BLaER1 (cell line): Measurements from ENCODE around the gene IFT57.
A peak's percentile ranks its signal among the peaks of the same experiment; 100 is the strongest.

Source experiments
- H3K27ac ChIP-seq: shearing (Covaris generic); formaldehyde crosslinking; 2 replicates; pipeline ENCODE4 v1.8.1; 2022
- H3K27me3 ChIP-seq: shearing (Covaris generic); formaldehyde crosslinking; 2 replicates; pipeline ENCODE4 v1.8.1; 2022
- H3K36me3 ChIP-seq: shearing (Covaris generic); formaldehyde crosslinking; 2 replicates; pipeline ENCODE4 v1.8.1; 2022
- H3K4me1 ChIP-seq: shearing (Covaris generic); formaldehyde crosslinking; 2 replicates; pipeline ENCODE4 v1.8.1; 2022
- H3K4me2 ChIP-seq: shearing (Covaris generic); formaldehyde crosslinking; 2 replicates; pipeline ENCODE4 v1.8.1; 2022
- H3K4me3 ChIP-seq: shearing (Covaris generic); formaldehyde crosslinking; 2 replicates; pipeline ENCODE4 v1.8.1; 2022
- H3K9ac ChIP-seq: shearing (Covaris generic); formaldehyde crosslinking; 2 replicates; pipeline ENCODE4 v1.8.1; 2022
- H3K9me3 ChIP-seq: shearing (Covaris generic); formaldehyde crosslinking; 2 replicates; pipeline ENCODE4 v1.8.1; 2022
- H4K20me1 ChIP-seq: shearing (Covaris generic); formaldehyde crosslinking; 2 replicates; pipeline ENCODE4 v1.8.1; 2022
- Cebpa-rat ChIP-seq: shearing (Covaris generic); IDR thresholded peaks from 2 replicates; pipeline ENCODE4 v1.8.1; 2022

Gene IFT57

DNA sequence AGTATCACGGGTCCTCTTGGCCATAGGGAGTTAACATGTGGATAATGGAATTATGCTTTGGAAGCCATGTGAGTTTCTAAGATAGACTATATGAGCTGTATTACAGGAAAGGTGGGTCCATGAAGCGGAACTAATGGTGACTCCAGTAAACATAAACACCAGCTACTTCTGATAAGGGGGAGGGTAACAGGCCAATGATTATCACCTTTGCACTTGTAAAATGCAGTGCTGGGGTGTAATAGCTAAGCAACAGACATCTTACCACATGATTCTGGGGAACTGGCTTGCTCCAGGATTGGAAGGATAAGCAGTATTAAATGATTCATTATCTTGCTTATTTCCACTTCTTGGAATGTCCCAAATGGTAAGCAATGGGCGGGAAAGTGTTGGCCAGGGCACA, 70.0 kb downstream of the IFT57 start:
- Histone ChIP-seq H3K9ac (no peak overlapping the region), H3K4me2 (no peak overlapping the region), H3K27me3 (no peaks in the 10 kb centered on the region), H3K36me3 (no peaks in the 10 kb centered on the region), H3K4me3 (no peak overlapping the region), H3K27ac (no peak overlapping the region), H4K20me1 (no peaks in the 10 kb centered on the region), H3K4me1 (0 out of 2 replicates have a peak, but pooled peaks cover 4% of the 10 kb centered on the region), H3K9me3 (no peaks in the 10 kb centered on the region)
- TF ChIP-seq Cebpa-rat: no peak

DNA sequence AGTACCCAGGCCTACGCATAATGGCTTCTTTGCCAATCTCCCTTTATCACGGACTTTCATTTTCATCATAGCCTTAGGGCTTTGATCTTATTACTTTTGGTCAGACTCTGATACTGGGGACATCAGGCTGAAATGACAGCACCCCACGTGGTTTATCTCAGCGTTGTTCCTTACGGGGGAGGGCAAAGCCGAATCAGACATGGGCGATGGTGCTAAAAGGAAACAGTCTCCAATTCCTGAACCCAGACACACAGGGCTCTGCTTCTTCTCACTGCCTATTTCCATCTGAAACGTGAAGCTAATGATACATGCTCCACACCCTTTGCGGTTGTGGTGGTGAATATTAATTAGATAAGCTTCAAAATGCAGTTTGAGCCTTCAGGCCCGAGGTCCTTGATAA, 72.0 kb downstream of the IFT57 start:
- Histone ChIP-seq H3K9me3 (peaks cover 18% of the 10 kb centered on the region), H3K36me3 (0 out of 2 replicates have a peak, but pooled peaks cover 3% of the 10 kb centered on the region), H3K4me2 (no peak overlapping the region), H3K9ac (no peak overlapping the region), H3K4me3 (no peak overlapping the region), H3K27ac (no peak overlapping the region), H3K27me3 (no peaks in the 10 kb centered on the region), H3K4me1 (0 out of 2 replicates have a peak, but pooled peaks cover 4% of the 10 kb centered on the region), H4K20me1 (no peaks in the 10 kb centered on the region)
- no peak for TF ChIP-seq Cebpa-rat

DNA sequence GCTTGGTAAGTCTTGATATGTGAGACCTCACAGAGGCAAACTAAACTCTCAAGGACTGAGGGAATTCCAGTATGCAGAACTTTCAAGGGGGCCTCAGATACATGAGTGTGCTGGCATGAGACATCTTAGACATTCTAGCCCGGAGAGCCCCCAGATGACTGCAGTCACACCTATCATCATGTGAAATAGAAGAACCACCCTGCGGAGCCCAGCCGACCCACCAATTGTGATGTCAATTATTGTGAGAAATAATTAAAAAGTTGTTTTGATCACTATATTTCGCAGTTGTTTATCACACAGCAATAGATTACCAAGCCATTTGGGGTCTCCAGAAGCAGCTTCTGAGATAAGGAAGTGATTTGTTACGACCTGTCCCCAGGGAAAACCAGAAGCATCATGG, 76.1 kb downstream of the IFT57 start:
- no peak for TF ChIP-seq Cebpa-rat
- Histone ChIP-seq H3K27me3 (no peaks in the 10 kb centered on the region), H3K9ac (no peak overlapping the region), H3K27ac (no peak overlapping the region), H3K4me3 (no peak overlapping the region), H4K20me1 (no peaks in the 10 kb centered on the region), H3K4me2 (no peak overlapping the region), H3K9me3 (peaks cover 20% of the 10 kb centered on the region), H3K36me3 (0 out of 2 replicates have a peak, but pooled peaks cover 3% of the 10 kb centered on the region), H3K4me1 (no peaks in the 10 kb centered on the region)

DNA sequence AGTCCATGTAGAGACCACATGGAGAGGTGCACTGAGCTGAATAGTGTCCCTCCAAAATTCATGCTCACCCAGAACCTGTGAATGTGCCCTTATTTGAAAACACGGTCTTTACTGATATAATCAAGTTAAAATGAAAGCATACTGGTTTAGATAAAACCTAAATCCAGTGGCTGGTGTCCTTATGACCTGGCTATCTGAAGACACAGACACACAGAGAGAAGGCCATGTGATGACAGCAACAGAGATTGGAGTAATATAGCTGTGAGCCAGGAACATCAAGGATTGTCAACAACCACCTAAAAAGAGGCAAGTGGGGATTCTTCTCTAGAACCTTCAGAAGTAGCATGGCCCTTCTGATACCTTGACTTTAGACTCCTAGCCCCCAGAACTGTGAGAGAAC, 76.6 kb downstream of the IFT57 start:
- no peak for TF ChIP-seq Cebpa-rat

GRCh38 chr3:108137460-108137814, 84.8 kb downstream of the IFT57 start:
- Histone ChIP-seq H3K4me1 (peaks cover 34% of the 10 kb centered on the region), H4K20me1 (no peaks in the 10 kb centered on the region), H3K36me3 (peaks cover 12% of the 10 kb centered on the region), H3K4me2 (no peak overlapping the region), H3K27ac (no peak overlapping the region), H3K9me3 (peaks cover 8% of the 10 kb centered on the region; the same call in 1 of the 2 replicates), H3K4me3 (no peak overlapping the region), H3K9ac (no peak overlapping the region), H3K27me3 (no peaks in the 10 kb centered on the region)
- TF ChIP-seq Cebpa-rat: no peak

More for the DNA sequence above, 76.6 kb downstream of the IFT57 start:
- Histone ChIP-seq H3K9ac (no peak overlapping the region), H3K9me3 (peaks cover 20% of the 10 kb centered on the region), H3K4me3 (no peak overlapping the region), H3K4me2 (no peak overlapping the region), H3K4me1 (no peaks in the 10 kb centered on the region), H3K27me3 (no peaks in the 10 kb centered on the region), H4K20me1 (no peaks in the 10 kb centered on the region), H3K36me3 (0 out of 2 replicates have a peak, but pooled peaks cover 3% of the 10 kb centered on the region), H3K27ac (no peak overlapping the region)

GRCh38 chr3:108136561-108137459, 85.4 kb downstream of the IFT57 start:
- Histone ChIP-seq H3K4me1 (peaks cover 40% of the 10 kb centered on the region), H4K20me1 (no peaks in the 10 kb centered on the region), H3K4me3 (no peak overlapping the region), H3K27me3 (no peaks in the 10 kb centered on the region), H3K27ac (peak overlapping the region; percentile 4; the same call in 1 of the 2 replicates), H3K36me3 (peaks cover 12% of the 10 kb centered on the region), H3K4me2 (peak overlapping the region; percentile 38; the same call in 1 of the 2 replicates), H3K9me3 (peaks cover 8% of the 10 kb centered on the region; the same call in 1 of the 2 replicates), H3K9ac (no peak overlapping the region)
- no peak for TF ChIP-seq Cebpa-rat

GRCh38 chr3:108134555-108134880, 87.7 kb downstream of the IFT57 start:
- Histone ChIP-seq H3K9ac (no peak overlapping the region), H3K27ac (peak overlapping the region; percentile 59), H3K36me3 (peaks cover 12% of the 10 kb centered on the region), H3K4me1 (peaks cover 59% of the 10 kb centered on the region), H3K4me2 (peak overlapping the region; percentile 68), H4K20me1 (no peaks in the 10 kb centered on the region), H3K4me3 (no peak overlapping the region), H3K9me3 (peaks cover 8% of the 10 kb centered on the region; the same call in 1 of the 2 replicates), H3K27me3 (no peaks in the 10 kb centered on the region)
- no peak for TF ChIP-seq Cebpa-rat

GRCh38 chr3:108133858-108134554, 88.2 kb downstream of the IFT57 start:
- Histone ChIP-seq H3K9ac (peak overlapping the region; percentile 5; the same call in 1 of the 2 replicates), H4K20me1 (no peaks in the 10 kb centered on the region), H3K4me3 (no peak overlapping the region), H3K36me3 (peaks cover 12% of the 10 kb centered on the region), H3K9me3 (peaks cover 8% of the 10 kb centered on the region; the same call in 1 of the 2 replicates), H3K4me1 (peaks cover 60% of the 10 kb centered on the region), H3K27ac (peak overlapping the region; percentile 59), H3K27me3 (no peaks in the 10 kb centered on the region), H3K4me2 (peak overlapping the region; percentile 68)
- TF ChIP-seq Cebpa-rat: no peak

GRCh38 chr3:108133048-108133369, 89.2 kb downstream of the IFT57 start:
- Histone ChIP-seq H4K20me1 (no peaks in the 10 kb centered on the region), H3K27me3 (no peaks in the 10 kb centered on the region), H3K4me2 (peak overlapping the region; percentile 68), H3K36me3 (peaks cover 12% of the 10 kb centered on the region), H3K9ac (peak overlapping the region; percentile 5), H3K9me3 (peaks cover 8% of the 10 kb centered on the region; the same call in 1 of the 2 replicates), H3K4me3 (peak overlapping the region; percentile 33), H3K27ac (peak overlapping the region; percentile 59), H3K4me1 (peaks cover 70% of the 10 kb centered on the region)
- no peak for TF ChIP-seq Cebpa-rat
